CD4-positive, alpha-beta T cell treated with Interleukin-4 for 4 hours (primary cell): Measurements from ENCODE around the gene ADGRV1.

ENCODE experiments used
- DNase-seq: peaks from one replicate; pipeline ENCODE4 v3.0.0-alpha.2; 2020

ADGRV1 gene

DNA sequence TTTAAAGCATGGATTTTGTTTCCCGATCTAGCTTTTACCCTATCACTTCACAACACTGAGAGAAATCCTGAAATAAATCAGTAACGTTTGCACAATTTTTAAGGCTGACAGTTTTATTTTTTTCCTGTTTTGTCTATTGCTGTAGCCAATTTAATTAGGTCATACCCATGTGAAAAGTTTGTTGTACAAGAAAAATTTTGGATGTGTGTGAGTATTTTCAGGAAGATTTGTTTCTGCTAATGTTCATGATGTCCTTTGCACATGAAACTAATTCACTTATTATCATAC, 586.7 kb downstream of the ADGRV1 start:
- DNase-seq, result no peak

DNA sequence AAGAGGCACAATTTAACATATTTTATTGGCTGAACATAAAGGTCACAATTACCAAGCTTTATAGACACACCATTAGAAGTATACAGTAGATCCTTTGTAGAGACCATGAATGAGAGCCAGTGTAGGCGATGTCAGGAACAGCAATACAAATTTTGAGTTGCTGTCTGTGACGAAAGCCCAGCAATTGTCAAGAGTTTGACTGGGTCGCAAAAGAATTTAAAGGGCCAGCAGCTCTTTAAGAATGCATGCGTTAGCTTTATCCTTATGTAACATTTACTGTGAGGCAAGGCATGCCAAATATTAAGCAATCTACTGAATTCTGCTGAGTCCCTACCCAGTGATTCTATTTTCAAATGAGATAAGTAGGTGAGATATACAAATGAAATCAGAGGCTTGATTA, 587.6 kb downstream of the ADGRV1 start:
- DNase-seq, result no peak

DNA sequence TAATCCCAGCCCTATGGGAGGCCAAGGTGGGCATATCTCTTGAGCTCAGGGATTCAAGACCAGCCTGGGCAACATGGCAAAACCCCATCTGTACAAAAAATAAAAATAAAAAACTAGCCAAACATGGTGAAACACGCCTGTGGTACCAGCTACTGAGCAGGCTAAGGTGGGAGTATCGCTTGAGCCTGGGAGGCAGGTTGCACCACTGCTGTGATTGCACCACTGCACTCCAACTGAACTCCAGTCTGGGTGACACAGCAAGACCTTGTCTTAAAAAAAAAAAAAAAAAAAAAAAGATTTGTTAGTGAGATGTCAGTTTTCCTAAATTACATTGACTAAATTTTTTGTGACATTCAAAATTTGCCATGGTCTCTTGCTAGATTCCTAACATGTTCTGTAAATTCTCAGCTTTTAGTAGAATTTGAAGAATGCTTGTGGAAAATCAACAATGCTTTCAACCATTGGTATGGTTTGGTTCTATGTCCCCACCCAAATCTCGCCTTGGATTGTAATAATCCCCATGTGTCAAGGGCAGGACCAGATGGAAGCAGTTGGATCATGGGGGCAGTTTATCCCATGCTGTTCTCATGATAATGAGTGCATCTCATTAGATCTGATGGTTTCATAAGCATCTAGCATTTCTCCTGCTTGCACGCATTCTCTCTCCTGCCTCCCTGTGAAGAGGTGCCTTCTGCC, 588.5 kb downstream of the ADGRV1 start:
- no peak for DNase-seq

DNA sequence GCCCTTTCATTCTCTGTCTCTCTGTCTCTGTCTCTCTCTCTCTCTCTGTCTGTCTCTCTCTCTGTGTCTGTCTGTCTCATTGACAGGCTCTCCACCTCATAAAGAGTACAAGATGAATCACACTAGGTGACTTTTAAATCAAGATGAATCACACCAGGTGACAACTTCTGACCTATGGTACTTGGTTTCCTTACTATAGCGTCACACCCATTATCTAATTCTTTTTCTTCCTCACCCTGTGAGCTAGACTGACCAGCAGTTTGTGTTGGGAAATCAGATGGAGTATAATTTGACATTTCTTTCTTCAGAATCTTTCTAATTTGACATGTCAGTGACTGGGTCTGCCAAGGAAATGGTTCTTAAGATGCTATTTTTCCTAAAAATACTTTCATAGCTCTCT, 591.6 kb downstream of the ADGRV1 start:
- DNase-seq, result no peak

DNA sequence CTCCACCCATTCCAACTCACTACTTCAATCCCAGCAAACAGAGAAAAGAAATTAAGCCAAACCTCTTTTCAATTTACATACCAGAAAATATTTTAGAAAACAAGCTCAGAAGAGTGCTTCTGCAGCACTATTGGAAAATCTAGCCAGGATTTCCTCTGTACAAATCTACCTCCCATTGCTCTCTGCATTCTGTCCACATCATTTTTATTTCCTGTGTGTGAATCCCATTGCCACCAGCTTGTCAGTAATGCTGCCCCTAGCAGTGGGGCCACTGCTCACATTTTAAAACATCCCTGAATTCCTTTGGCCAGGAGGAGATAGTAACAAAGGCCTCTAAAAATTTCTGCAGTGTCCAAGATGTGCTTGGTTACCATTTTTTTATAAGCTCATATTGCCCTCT, 592.0 kb downstream of the ADGRV1 start:
- DNase-seq, result no peak

GRCh38 chr5:91151947-91152346, 593.4 kb downstream of the ADGRV1 start:
- no peak for DNase-seq

DNA sequence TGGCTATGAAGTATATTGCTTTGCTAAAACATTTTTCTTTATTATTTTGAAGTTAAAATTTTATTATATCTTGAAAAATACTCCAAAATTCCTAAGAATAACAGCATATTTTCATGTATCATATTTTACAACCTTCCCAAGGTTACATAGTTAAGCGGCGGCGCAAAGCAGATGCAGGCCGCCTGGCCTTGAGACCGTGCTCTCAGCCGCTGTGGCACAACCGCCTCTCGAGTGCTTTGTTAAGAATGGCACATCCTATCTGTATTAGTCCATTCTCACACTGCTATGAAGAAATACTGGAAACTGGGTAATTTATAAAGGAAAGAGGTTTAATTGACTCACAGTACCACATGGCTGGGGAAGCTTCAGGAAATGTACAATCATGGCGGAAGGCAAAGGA, 595.7 kb downstream of the ADGRV1 start:
- no peak for DNase-seq

DNA sequence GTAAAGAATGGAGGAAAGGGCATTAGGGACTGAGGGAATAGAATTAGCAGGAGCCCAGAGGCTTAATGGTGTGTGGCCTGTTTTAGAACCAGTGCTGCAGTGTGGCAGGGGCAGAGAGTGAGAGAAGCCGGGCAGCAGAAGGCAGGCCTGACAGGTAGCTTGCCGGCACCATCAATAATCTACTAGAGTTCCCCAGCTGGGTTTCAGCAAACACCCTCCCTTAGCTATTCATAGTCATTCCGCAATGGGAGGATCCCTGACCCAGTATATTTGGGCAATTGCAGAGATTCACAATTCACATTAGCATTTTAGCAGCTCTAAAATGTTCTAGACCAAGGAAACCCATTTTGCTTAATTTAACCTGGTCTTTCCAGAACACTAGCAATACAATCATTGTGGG, 596.7 kb downstream of the ADGRV1 start:
- no peak for DNase-seq

- DNase-seq, result no peak
Observed at GRCh38 chr5:91156242-91156641, 597.6 kb downstream of the ADGRV1 start.

DNA sequence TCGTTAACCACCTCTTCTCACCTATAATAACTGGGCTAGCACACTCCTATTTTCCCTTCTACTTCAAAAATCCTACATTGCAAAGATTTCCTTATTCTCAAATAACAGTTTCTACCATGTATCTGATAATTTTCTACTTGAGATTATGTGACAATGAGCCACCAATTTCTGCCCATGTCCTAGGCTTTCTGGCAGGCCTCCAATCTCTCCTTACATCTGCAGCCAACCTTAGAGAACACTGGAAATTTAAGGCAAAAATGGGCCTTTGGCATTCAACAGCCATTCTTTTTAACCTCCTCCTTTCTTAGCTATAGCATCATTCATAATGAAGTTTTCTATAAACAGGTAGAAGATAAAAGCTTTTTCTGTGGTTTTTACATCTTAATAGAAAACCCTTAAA, 599.4 kb downstream of the ADGRV1 start:
- no peak for DNase-seq

GRCh38 chr5:91159647-91160046, 601.0 kb downstream of the ADGRV1 start:
- DNase-seq, result no peak

GRCh38 chr5:91160714-91161285, 602.2 kb downstream of the ADGRV1 start:
- no peak for DNase-seq

- peak; percentile 77 for DNase-seq
Observed at GRCh38 chr5:91162534-91163381, 604.2 kb downstream of the ADGRV1 start.

- no peak for DNase-seq
Observed at GRCh38 chr5:91164424-91164823, 605.8 kb downstream of the ADGRV1 start.

GRCh38 chr5:91166059-91166807, 607.6 kb downstream of the ADGRV1 start:
- DNase-seq, result no peak

DNA sequence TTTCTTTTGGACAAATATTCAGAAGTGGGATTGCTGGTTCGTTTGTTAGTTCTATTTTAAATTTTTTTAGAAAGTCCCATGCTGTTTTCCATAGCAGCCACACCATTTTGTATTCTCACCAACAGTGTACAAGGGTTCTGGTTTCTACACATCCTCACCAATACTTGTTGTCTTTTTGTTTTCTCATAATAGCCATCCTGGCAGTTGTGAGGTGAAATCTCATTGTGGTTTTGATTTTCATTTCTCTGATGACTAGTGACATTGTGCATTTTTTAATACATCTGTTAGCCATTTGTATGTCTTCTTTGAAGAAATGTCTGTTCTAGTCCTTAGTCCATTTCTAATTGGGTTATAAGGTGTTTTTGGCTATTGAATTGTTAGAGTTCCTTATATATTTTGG, 610.3 kb downstream of the ADGRV1 start:
- no peak for DNase-seq

- DNase-seq, result no peak
Observed at GRCh38 chr5:91170266-91170665, 611.7 kb downstream of the ADGRV1 start.

GRCh38 chr5:91171322-91171721, 612.7 kb downstream of the ADGRV1 start:
- no peak for DNase-seq

DNA sequence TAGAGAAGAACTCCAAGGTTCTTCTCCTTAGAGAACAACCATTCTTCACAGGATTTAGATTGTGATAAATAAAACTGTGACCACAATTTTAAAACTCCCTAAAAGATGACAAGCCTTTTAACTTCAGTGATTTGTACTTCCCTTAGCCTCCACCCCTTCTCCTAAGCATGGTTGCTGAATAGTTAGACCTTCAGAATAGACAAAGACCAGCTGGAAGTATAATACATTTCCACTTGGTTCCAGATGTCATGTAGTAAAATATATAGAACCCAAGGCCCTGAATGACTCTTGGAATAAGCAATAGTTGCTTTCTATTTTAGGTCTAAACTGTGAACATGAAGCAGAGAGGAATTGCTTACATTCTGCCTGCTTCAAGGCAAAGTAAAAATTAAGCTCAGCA, 615.8 kb downstream of the ADGRV1 start:
- DNase-seq, result no peak

DNA sequence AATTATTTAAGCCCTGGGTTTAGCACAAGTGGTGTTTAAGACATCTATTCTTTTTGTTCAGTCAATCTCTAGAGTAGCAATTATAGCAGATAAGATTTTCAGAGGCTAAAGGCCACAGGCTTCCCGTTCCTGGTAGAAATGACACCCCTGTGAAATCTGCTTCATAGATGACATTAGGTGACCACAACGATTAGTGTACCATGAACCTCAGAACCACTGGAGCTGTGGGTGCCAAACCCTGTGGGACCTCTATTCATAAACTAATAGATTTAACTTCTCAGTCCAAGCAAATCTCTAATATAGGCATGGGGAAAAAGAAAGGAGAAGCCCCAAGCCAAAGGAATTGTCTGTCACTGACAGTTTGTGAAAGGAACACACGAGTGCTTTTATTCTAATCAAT, 617.1 kb downstream of the ADGRV1 start:
- no peak for DNase-seq

DNA sequence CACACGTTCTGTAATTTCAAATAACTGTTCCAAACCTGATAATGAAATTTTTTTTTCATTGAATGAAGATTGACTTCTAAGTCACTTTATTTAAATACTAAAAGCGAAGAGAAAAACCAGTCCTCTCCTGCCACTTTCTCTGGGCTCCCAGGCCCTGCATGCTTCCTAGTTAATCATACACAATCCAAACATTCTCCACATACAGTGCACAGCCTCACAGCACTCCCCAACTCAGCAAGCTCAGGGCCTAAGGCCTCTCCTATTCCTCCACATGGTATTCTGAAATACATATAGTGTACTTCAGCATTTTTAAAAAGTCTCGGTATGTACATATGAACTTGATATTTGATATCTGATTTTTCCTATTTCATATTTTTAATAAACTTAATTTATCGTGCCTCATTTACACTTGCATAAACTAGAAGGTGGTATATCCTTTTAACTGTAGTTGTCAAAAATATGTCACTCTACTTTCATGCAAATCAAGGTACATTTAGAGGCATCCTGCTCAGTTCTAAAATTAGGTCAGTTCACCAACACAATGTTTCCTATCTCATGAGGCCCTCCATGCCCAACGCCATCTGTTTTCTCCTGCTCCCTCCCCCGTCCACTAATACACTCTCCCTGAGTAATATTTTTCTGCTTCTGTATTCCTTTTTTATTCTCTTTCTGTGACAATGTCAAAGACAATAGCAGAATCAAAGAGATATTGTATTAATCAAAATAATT, 617.9 kb downstream of the ADGRV1 start:
- no peak for DNase-seq

- no peak for DNase-seq
Observed at GRCh38 chr5:91177085-91177484, 618.5 kb downstream of the ADGRV1 start.

GRCh38 chr5:91177639-91178038, 619.0 kb downstream of the ADGRV1 start:
- no peak for DNase-seq
